ENCODE results near the gene ARL15. TPM values are rescaled to one million over a fixed set of nuclear protein-coding genes. Genes with fewer than 3 reads are reported as not detected.
"Not testable (repeated sequence)": the region's sequence is repeated elsewhere in the genome, so short reads cannot be mapped to it uniquely, and the experiment has no call there.

Gene ARL15
- total RNA-seq, 1 donor from 2014 or later = 102 TPM

- Mint-ChIP-seq H3K4me3 (ENCODE audit: unreplicated experiment) (no peak overlapping the region), H3K9me3 (ENCODE audit: unreplicated experiment) (no peaks in the 10 kb centered on the region), H3K27me3 (ENCODE audit: unreplicated experiment) (no peaks in the 10 kb centered on the region), H3K36me3 (ENCODE audit: low read depth, unreplicated experiment) (peaks cover 3% of the 10 kb centered on the region), H3K27ac (ENCODE audit: unreplicated experiment) (no peak overlapping the region), H3K4me1 (ENCODE audit: unreplicated experiment) (peaks cover 17% of the 10 kb centered on the region)
- no peak for TF ChIP-seq CTCF (IDR thresholded peaks at IDR 0.05; ENCODE audit: unreplicated experiment)
- no peak for DNase-seq (ENCODE audit: low spot score)
Observed at GRCh38 chr5:54063817-54064216, 246.6 kb downstream of the ARL15 start.

- no peak overlapping the region for H3K27ac Mint-ChIP-seq (ENCODE audit: unreplicated experiment)
Observed at GRCh38 chr5:54062958-54063357, 247.4 kb downstream of the ARL15 start.

DNA sequence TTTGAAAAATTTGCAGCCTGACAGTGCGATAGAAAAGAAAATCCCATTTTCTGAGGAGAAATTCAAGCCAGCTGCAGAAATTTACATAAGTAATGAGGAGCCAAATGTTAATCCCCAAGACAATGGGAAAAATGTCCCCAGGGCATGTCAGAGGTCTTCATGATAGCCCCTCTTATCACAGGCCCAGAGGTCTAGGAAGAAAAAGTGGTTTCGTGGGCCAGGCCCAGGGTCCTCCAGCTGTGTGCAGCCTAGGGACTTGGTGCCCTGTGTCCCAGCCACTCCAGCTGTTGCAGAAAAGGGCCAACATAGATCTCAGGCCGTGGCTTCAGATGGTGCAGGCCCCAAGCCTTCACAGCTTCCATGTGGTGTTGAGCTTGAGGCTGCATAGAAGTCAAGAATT lies 249.5 kb downstream of the ARL15 start:
- not testable (repeated sequence) for H3K27me3 Mint-ChIP-seq (ENCODE audit: unreplicated experiment); H3K4me3 Mint-ChIP-seq (ENCODE audit: unreplicated experiment); DNase-seq (ENCODE audit: low spot score); H3K9me3 Mint-ChIP-seq (ENCODE audit: unreplicated experiment); H3K27ac Mint-ChIP-seq (ENCODE audit: unreplicated experiment); H3K36me3 Mint-ChIP-seq (ENCODE audit: low read depth, unreplicated experiment)
- H3K4me1 Mint-ChIP-seq (ENCODE audit: unreplicated experiment) = peaks cover 17% of the 10 kb centered on the region

More at GRCh38 chr5:54062958-54063357, 247.4 kb downstream of the ARL15 start:
- peaks cover 3% of the 10 kb centered on the region for H3K36me3 Mint-ChIP-seq (ENCODE audit: low read depth, unreplicated experiment)
- no peak for TF ChIP-seq CTCF (IDR thresholded peaks at IDR 0.05; ENCODE audit: unreplicated experiment)
- no peaks in the 10 kb centered on the region for H3K9me3 Mint-ChIP-seq (ENCODE audit: unreplicated experiment)
- H3K27me3 Mint-ChIP-seq (ENCODE audit: unreplicated experiment) = no peaks in the 10 kb centered on the region
- no peak for DNase-seq (ENCODE audit: low spot score)
- peaks cover 17% of the 10 kb centered on the region for H3K4me1 Mint-ChIP-seq (ENCODE audit: unreplicated experiment)
- no peak overlapping the region for H3K4me3 Mint-ChIP-seq (ENCODE audit: unreplicated experiment)

DNA sequence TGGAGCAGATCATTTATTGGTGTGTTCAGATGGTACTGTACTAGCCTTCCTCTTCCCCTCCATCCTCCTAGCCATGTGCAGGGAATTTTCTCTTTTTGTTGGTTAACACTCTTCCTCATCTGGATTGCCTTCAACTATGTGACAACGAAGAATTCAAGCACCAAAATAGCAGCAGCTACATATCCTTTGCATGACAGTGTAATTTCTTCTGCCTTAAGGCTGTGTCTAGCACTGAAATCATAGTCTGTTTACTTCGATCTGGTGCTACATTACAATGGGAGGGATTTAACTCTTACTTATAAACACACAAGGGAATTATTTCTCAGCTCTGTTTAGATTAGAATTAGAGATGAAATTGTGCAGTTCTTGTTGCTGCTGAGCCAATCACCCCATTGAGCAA lies 260.4 kb downstream of the ARL15 start:
- Mint-ChIP-seq H3K9me3 (ENCODE audit: unreplicated experiment) (no peaks in the 10 kb centered on the region), H3K27ac (ENCODE audit: unreplicated experiment) (no peak overlapping the region), H3K36me3 (ENCODE audit: low read depth, unreplicated experiment) (no peaks in the 10 kb centered on the region), H3K4me1 (ENCODE audit: unreplicated experiment) (no peaks in the 10 kb centered on the region), H3K27me3 (ENCODE audit: unreplicated experiment) (peaks cover 4% of the 10 kb centered on the region), H3K4me3 (ENCODE audit: unreplicated experiment) (no peak overlapping the region)
- no peak for DNase-seq (ENCODE audit: low spot score)
- TF ChIP-seq CTCF (IDR thresholded peaks at IDR 0.05; ENCODE audit: unreplicated experiment) = no peak

- Mint-ChIP-seq H3K9me3 (ENCODE audit: unreplicated experiment) (no peaks in the 10 kb centered on the region), H3K27ac (ENCODE audit: unreplicated experiment) (no peak overlapping the region)
- DNase-seq (ENCODE audit: low spot score) = no peak
Observed at GRCh38 chr5:54049144-54049543, 261.2 kb downstream of the ARL15 start.

More at GRCh38 chr5:54049144-54049543, 261.2 kb downstream of the ARL15 start:
- no peaks in the 10 kb centered on the region for H3K4me1 Mint-ChIP-seq (ENCODE audit: unreplicated experiment)
- peaks cover 4% of the 10 kb centered on the region for H3K27me3 Mint-ChIP-seq (ENCODE audit: unreplicated experiment)
- TF ChIP-seq CTCF (IDR thresholded peaks at IDR 0.05; ENCODE audit: unreplicated experiment) = no peak
- H3K36me3 Mint-ChIP-seq (ENCODE audit: low read depth, unreplicated experiment) = no peaks in the 10 kb centered on the region
- H3K4me3 Mint-ChIP-seq (ENCODE audit: unreplicated experiment) = no peak overlapping the region

All from endothelial cell (in vitro differentiated cells).